Measurements from ENCODE around the gene CHKA.

Gene CHKA

GRCh38 chr11:68165601-68166000, 44.4 kb upstream of the CHKA start:
- Histone ChIP-seq H2BK5ac (ENCODE audit: low read length) (no peak overlapping the region), H2BK15ac (replicated peaks; ENCODE audit: low read depth) (no peak overlapping the region), H3K27me3 (ENCODE audit: insufficient read depth, low read length, poor library complexity) (no peaks in the 10 kb centered on the region), H2BK120ac (ENCODE audit: low read depth, low read length) (no peak overlapping the region), H3K4ac (ENCODE audit: low read depth, low read length) (no peak overlapping the region), H3K4me1 (ENCODE audit: control insufficient read depth, low read depth, low read length) (no peaks in the 10 kb centered on the region), H3K36me3 (ENCODE audit: control insufficient read depth, insufficient read depth, low read length) (peaks cover 17% of the 10 kb centered on the region), H3K4me3 (ENCODE audit: low read length) (no peak overlapping the region), H3K79me2 (ENCODE audit: control insufficient read depth, insufficient read depth, low read length) (no peaks in the 10 kb centered on the region), H4K8ac (ENCODE audit: low read depth, low read length) (no peak overlapping the region), H3K9ac (ENCODE audit: low read length) (no peak overlapping the region), H4K5ac (ENCODE audit: low read length) (no peak overlapping the region), H3K27ac (ENCODE audit: low read depth, low read length) (no peak overlapping the region), H3K18ac (ENCODE audit: low read length) (no peak overlapping the region), H3K4me2 (ENCODE audit: low read length) (no peak overlapping the region), H3K56ac (ENCODE audit: low read length) (no peak overlapping the region), H3K79me1 (ENCODE audit: low read length) (no peaks in the 10 kb centered on the region), H2AK5ac (ENCODE audit: low read length) (no peak overlapping the region), H3K23ac (ENCODE audit: low read length) (no peak overlapping the region)
- WGBS (ENCODE audit: extremely low coverage, insufficient coverage, low lambda C conversion rate): no CpG with 5 or more reads among the region's 4 CpGs
- no peak for DNase-seq

DNA sequence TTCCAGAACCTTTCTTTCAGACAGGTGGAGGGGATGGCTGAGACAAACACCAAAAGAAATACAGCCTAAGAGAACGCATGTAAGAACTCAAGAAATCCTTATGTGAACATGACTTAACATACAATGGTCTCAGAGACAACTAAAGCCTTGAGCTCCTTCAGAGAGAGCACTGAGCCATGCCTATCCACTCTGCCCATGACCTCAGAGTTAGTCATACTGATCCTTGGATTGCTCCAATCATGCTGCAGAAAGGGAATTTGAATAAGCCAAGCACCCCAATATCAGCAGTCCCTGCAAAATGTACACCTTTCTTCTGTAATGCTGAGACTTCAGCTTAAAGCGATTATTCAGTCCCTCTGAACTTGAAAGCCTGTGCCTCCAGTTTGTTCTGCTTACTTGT, 43.2 kb upstream of the CHKA start:
- H3K23ac ChIP-seq (ENCODE audit: low read length): no peak overlapping the region
- no peak overlapping the region for H3K27ac ChIP-seq (ENCODE audit: low read depth, low read length)
- H3K79me1 ChIP-seq (ENCODE audit: low read length): no peaks in the 10 kb centered on the region
- H3K4me3 ChIP-seq (ENCODE audit: low read length): no peak overlapping the region
- WGBS (ENCODE audit: extremely low coverage, insufficient coverage, low lambda C conversion rate): no CpG with 5 or more reads among the region's 2 CpGs
- no peaks in the 10 kb centered on the region for H3K4me1 ChIP-seq (ENCODE audit: control insufficient read depth, low read depth, low read length)
- no peak overlapping the region for H2AK5ac ChIP-seq (ENCODE audit: low read length)
- H4K8ac ChIP-seq (ENCODE audit: low read depth, low read length): no peak overlapping the region
- H3K36me3 ChIP-seq (ENCODE audit: control insufficient read depth, insufficient read depth, low read length): peaks cover 10% of the 10 kb centered on the region
- H3K4me2 ChIP-seq (ENCODE audit: low read length): no peak overlapping the region
- H2BK120ac ChIP-seq (ENCODE audit: low read depth, low read length): no peak overlapping the region
- H2BK15ac ChIP-seq (replicated peaks; ENCODE audit: low read depth): no peak overlapping the region
- H2BK5ac ChIP-seq (ENCODE audit: low read length): no peak overlapping the region
- no peak overlapping the region for H3K4ac ChIP-seq (ENCODE audit: low read depth, low read length)
- H3K18ac ChIP-seq (ENCODE audit: low read length): no peak overlapping the region
- H3K56ac ChIP-seq (ENCODE audit: low read length): no peak overlapping the region
- DNase-seq: no peak
- H4K5ac ChIP-seq (ENCODE audit: low read length): no peak overlapping the region
- H3K79me2 ChIP-seq (ENCODE audit: control insufficient read depth, insufficient read depth, low read length): no peaks in the 10 kb centered on the region
- H3K9ac ChIP-seq (ENCODE audit: low read length): no peak overlapping the region
- no peaks in the 10 kb centered on the region for H3K27me3 ChIP-seq (ENCODE audit: insufficient read depth, low read length, poor library complexity)

DNA sequence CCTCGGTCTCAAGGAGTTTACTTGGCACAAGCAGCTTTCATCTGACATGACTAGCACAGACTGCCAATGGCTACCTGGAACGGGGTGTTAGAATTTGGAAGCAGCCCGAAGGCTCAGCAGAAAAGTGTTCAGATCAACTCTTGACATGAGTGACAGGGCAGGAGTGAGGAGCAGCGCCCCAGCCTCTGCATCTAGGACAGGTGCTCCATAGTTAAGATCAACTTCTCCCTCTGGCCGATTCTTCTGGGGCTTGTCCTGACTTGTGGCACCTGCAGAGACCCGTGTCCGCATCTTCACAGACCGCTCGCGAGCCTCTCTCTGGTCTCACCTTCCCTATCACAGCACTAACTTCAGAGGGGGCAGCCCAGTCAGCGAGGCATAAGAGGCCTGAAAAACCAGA, 42.5 kb upstream of the CHKA start:
- Histone ChIP-seq H3K18ac (ENCODE audit: low read length) (no peak overlapping the region), H3K4me3 (ENCODE audit: low read length) (no peak overlapping the region), H3K79me2 (ENCODE audit: control insufficient read depth, insufficient read depth, low read length) (no peaks in the 10 kb centered on the region), H2BK15ac (replicated peaks; ENCODE audit: low read depth) (no peak overlapping the region), H3K27me3 (ENCODE audit: insufficient read depth, low read length, poor library complexity) (no peaks in the 10 kb centered on the region), H3K23ac (ENCODE audit: low read length) (no peak overlapping the region), H3K79me1 (ENCODE audit: low read length) (no peaks in the 10 kb centered on the region), H4K5ac (ENCODE audit: low read length) (no peak overlapping the region), H3K9ac (ENCODE audit: low read length) (no peak overlapping the region), H2BK5ac (ENCODE audit: low read length) (no peak overlapping the region), H3K36me3 (ENCODE audit: control insufficient read depth, insufficient read depth, low read length) (peaks cover 9% of the 10 kb centered on the region), H2AK5ac (ENCODE audit: low read length) (no peak overlapping the region), H3K27ac (ENCODE audit: low read depth, low read length) (no peak overlapping the region), H3K4me1 (ENCODE audit: control insufficient read depth, low read depth, low read length) (no peaks in the 10 kb centered on the region), H3K56ac (ENCODE audit: low read length) (no peak overlapping the region), H4K8ac (ENCODE audit: low read depth, low read length) (no peak overlapping the region), H2BK120ac (ENCODE audit: low read depth, low read length) (no peak overlapping the region), H3K4me2 (ENCODE audit: low read length) (no peak overlapping the region), H3K4ac (ENCODE audit: low read depth, low read length) (no peak overlapping the region)
- DNase-seq: no peak
- no CpG with 5 or more reads among the region's 11 CpGs for WGBS (ENCODE audit: extremely low coverage, insufficient coverage, low lambda C conversion rate)

DNA sequence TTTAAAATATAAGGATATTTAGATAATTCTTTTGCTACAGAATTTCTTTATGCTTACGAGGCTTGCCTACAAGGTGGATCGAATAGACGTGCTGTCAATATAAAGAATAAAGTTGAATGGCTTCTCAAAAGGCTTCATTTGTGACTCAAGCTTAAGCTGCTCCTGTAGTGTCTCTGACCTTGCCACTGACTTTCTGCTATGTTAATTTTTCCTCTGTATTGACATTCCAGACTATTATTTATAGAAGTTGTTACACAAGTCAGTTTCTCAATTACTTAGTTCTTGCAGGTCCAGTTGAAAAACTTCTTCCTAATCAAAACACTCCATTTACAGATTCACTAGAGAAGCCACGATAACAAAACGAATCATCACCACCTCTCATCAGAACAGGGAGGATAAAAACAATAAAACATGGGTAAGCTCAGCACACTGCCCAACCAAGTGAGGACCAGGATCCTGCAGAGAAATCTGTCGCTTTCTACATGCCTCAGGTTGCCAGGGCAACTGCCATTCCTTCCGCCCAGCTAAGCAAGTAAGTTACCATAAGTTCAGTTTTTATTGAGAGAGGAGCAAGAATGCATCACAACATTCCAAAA, 39.0 kb upstream of the CHKA start:
- Histone ChIP-seq H2BK5ac (ENCODE audit: low read length) (no peak overlapping the region), H4K8ac (ENCODE audit: low read depth, low read length) (no peak overlapping the region), H3K9ac (ENCODE audit: low read length) (no peak overlapping the region), H2BK120ac (ENCODE audit: low read depth, low read length) (no peak overlapping the region), H3K27me3 (ENCODE audit: insufficient read depth, low read length, poor library complexity) (no peaks in the 10 kb centered on the region), H3K4me1 (ENCODE audit: control insufficient read depth, low read depth, low read length) (no peaks in the 10 kb centered on the region), H4K5ac (ENCODE audit: low read length) (no peak overlapping the region), H2AK5ac (ENCODE audit: low read length) (no peak overlapping the region), H3K56ac (ENCODE audit: low read length) (no peak overlapping the region), H3K4ac (ENCODE audit: low read depth, low read length) (no peak overlapping the region), H3K79me1 (ENCODE audit: low read length) (no peaks in the 10 kb centered on the region), H3K4me3 (ENCODE audit: low read length) (no peak overlapping the region), H3K79me2 (ENCODE audit: control insufficient read depth, insufficient read depth, low read length) (no peaks in the 10 kb centered on the region), H3K23ac (ENCODE audit: low read length) (no peak overlapping the region), H2BK15ac (replicated peaks; ENCODE audit: low read depth) (no peak overlapping the region), H3K36me3 (ENCODE audit: control insufficient read depth, insufficient read depth, low read length) (peaks cover 3% of the 10 kb centered on the region), H3K18ac (ENCODE audit: low read length) (no peak overlapping the region), H3K27ac (ENCODE audit: low read depth, low read length) (no peak overlapping the region), H3K4me2 (ENCODE audit: low read length) (no peak overlapping the region)
- DNase-seq: peak; percentile 13
- no CpG with 5 or more reads among the region's 7 CpGs for WGBS (ENCODE audit: extremely low coverage, insufficient coverage, low lambda C conversion rate)

DNA sequence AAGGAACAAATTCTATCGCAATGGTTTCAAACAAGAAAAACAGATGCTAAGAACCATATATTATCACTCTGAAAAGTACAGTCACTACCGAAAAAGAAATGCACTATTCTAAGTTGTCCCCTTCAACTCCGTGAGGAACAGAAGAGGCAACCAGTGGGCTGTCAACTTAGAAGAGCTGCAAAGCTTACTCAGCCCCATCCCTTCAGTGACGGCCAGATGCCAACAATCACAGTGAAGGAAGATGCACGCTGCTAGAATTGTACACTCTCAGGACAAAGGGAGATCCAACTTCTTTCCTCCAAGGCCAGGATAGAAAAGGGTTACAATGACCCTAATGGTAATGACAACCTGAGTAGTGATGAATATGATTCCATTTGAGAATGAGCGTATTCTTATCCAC, 38.5 kb upstream of the CHKA start:
- Histone ChIP-seq H2BK5ac (ENCODE audit: low read length) (no peak overlapping the region), H3K4ac (ENCODE audit: low read depth, low read length) (no peak overlapping the region), H2BK15ac (replicated peaks; ENCODE audit: low read depth) (no peak overlapping the region), H3K9ac (ENCODE audit: low read length) (no peak overlapping the region), H3K56ac (ENCODE audit: low read length) (no peak overlapping the region), H4K5ac (ENCODE audit: low read length) (no peak overlapping the region), H3K27ac (ENCODE audit: low read depth, low read length) (no peak overlapping the region), H3K23ac (ENCODE audit: low read length) (no peak overlapping the region), H3K36me3 (ENCODE audit: control insufficient read depth, insufficient read depth, low read length) (peaks cover 3% of the 10 kb centered on the region), H3K27me3 (ENCODE audit: insufficient read depth, low read length, poor library complexity) (no peaks in the 10 kb centered on the region), H2AK5ac (ENCODE audit: low read length) (no peak overlapping the region), H3K4me2 (ENCODE audit: low read length) (no peak overlapping the region), H3K79me1 (ENCODE audit: low read length) (no peaks in the 10 kb centered on the region), H3K4me1 (ENCODE audit: control insufficient read depth, low read depth, low read length) (no peaks in the 10 kb centered on the region), H3K79me2 (ENCODE audit: control insufficient read depth, insufficient read depth, low read length) (no peaks in the 10 kb centered on the region), H3K18ac (ENCODE audit: low read length) (no peak overlapping the region), H4K8ac (ENCODE audit: low read depth, low read length) (no peak overlapping the region), H2BK120ac (ENCODE audit: low read depth, low read length) (no peak overlapping the region), H3K4me3 (ENCODE audit: low read length) (no peak overlapping the region)
- WGBS (ENCODE audit: extremely low coverage, insufficient coverage, low lambda C conversion rate): no CpG with 5 or more reads among the region's 6 CpGs
- DNase-seq: no peak

- no peak overlapping the region for H4K8ac ChIP-seq (ENCODE audit: low read depth, low read length)
- H2BK120ac ChIP-seq (ENCODE audit: low read depth, low read length): no peak overlapping the region
- peaks cover 1% of the 10 kb centered on the region for H3K36me3 ChIP-seq (ENCODE audit: control insufficient read depth, insufficient read depth, low read length)
- H3K4me1 ChIP-seq (ENCODE audit: control insufficient read depth, low read depth, low read length): no peaks in the 10 kb centered on the region
- H3K4me3 ChIP-seq (ENCODE audit: low read length): no peak overlapping the region
- H3K4ac ChIP-seq (ENCODE audit: low read depth, low read length): no peak overlapping the region
- H2BK15ac ChIP-seq (replicated peaks; ENCODE audit: low read depth): no peak overlapping the region
- H3K27me3 ChIP-seq (ENCODE audit: insufficient read depth, low read length, poor library complexity): no peaks in the 10 kb centered on the region
- no peak overlapping the region for H4K5ac ChIP-seq (ENCODE audit: low read length)
- H3K56ac ChIP-seq (ENCODE audit: low read length): no peak overlapping the region
- H3K27ac ChIP-seq (ENCODE audit: low read depth, low read length): no peak overlapping the region
- no peak overlapping the region for H2AK5ac ChIP-seq (ENCODE audit: low read length)
- H3K79me1 ChIP-seq (ENCODE audit: low read length): no peaks in the 10 kb centered on the region
- no peak overlapping the region for H2BK5ac ChIP-seq (ENCODE audit: low read length)
- no peak overlapping the region for H3K9ac ChIP-seq (ENCODE audit: low read length)
- no CpG with 5 or more reads among the region's 9 CpGs for WGBS (ENCODE audit: extremely low coverage, insufficient coverage, low lambda C conversion rate)
- no peak overlapping the region for H3K4me2 ChIP-seq (ENCODE audit: low read length)
- no peaks in the 10 kb centered on the region for H3K79me2 ChIP-seq (ENCODE audit: control insufficient read depth, insufficient read depth, low read length)
- no peak overlapping the region for H3K23ac ChIP-seq (ENCODE audit: low read length)
- DNase-seq: no peak
- no peak overlapping the region for H3K18ac ChIP-seq (ENCODE audit: low read length)
Observed at GRCh38 chr11:68159161-68159560, 38.0 kb upstream of the CHKA start.

Measured in mesendoderm (in vitro differentiated cells).